Measurements from ENCODE around the gene UPK3BL2.
"Not testable (repeated sequence)": the region's sequence is repeated elsewhere in the genome, so short reads cannot be mapped to it uniquely, and the experiment has no call there.

Gene UPK3BL2

DNA sequence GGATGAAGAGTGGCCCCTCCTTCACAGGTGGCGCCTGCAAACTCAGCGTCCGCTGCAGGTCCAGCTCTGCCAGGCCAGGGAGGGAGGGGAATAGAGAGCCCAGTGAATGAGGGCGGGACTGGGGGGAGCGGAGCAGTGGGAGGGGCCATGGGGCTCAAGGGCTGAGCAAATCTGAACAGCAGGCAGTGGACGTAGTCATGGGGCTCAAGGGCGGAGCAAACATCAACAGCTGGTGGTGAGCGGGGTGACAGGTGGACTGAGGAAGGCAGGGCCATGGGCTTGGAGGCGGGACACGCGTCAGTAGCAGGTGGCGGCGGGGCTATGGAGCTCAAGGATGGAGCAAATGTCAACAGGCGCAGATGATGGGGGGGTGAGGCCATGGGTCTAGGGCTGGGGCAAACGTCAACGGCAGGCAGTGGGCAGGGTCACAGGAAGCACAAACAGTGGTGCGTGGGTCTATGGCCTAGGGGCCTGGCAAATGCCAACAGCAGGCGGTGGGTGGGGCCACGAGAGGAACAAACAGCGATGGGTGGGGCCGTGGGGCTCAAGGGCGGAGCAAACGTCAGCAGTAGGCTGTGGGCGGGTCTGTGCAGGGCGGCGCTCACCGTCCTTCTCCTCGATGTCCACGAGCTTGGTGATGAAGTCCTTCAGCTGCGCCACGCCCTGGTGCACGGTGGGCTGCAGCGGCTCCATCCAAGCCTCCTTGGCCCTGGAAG, 50.1 kb downstream of the UPK3BL2 start:
- DNase-seq, result peak; percentile 21

DNA sequence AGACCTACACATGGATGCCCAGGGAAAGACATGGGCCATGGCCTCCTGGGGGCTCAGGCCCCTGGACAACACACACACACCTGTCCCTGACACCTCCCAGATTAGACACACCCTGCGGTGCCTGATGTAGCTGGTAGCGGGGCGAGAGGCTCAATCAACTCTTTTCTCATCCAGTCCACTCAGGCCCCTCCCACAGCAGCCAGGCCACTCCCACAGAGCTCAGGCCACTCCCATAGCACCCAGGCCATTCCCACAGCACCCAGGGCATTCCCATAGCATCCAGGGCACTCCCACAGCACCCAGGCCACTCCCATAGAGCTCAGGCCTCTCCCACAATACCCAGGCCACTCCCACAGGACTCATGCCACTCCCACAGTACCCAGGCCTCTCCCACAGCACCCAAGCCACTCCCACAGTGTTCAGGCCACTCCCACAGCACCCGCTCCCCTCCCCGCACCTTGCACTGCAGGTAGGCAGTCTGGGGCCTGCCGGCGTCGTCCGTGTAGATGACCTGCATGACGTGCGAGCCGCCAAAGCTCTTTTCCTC, 52.9 kb downstream of the UPK3BL2 start:
- DNase-seq, result not testable (repeated sequence)
